ENCODE results near the gene ZBTB20. TPM values are rescaled to one million over a fixed set of nuclear protein-coding genes. Genes with fewer than 3 reads are reported as not detected.

The ZBTB20 gene
- total and polyA plus RNA-seq, 10 of the 15 experiments (the other 5 are each of a cell fraction or from before 2014, with no cell fraction given) = 0.20 to 5.5 (median 2.2) TPM

- Histone ChIP-seq H3K4me3 (no peak overlapping the region), H2AFZ (ENCODE audit: control insufficient read depth, low read depth, low read length) (no peak overlapping the region), H3K4me2 (ENCODE audit: control insufficient read depth, insufficient read depth) (no peak overlapping the region), H4K20me1 (ENCODE audit: control insufficient read depth, insufficient read depth) (no peaks in the 10 kb centered on the region), H3K9ac (ENCODE audit: control insufficient read depth, insufficient read depth, low read length) (no peak overlapping the region), H3K4me1 (ENCODE audit: control insufficient read depth, insufficient read depth, low read length) (no peaks in the 10 kb centered on the region), H3K27ac (ENCODE audit: control insufficient read depth, insufficient read depth) (no peak overlapping the region), H3K9me3 (replicated peaks; ENCODE audit: control insufficient read depth, insufficient read depth, low read length) (no peaks in the 10 kb centered on the region), H3K79me2 (ENCODE audit: control insufficient read depth, insufficient read depth, low read length) (no peaks in the 10 kb centered on the region), H3K36me3 (ENCODE audit: control insufficient read depth in 2 of 2, insufficient read depth in 2 of 2, low read length in 1 of 2) (no peaks in the 10 kb centered on the region), H3K27me3 (replicated peaks in 1 of 2; ENCODE audit: control insufficient read depth in 2 of 2, insufficient read depth in 2 of 2, low read length in 1 of 2) (no peaks in the 10 kb centered on the region)
- DNase-seq (ENCODE audit: low read depth, low spot score) (no peak), FAIRE-seq (no peak), ATAC-seq (no peak)
- WGBS (ENCODE audit: insufficient coverage, insufficient replicate concordance, low lambda C conversion rate, missing lambda C conversion rate) = 100% methylated on average over 1 of the region's 1 CpG
- no TSS peak for BruUV-seq (replicated peaks)
- ChIA-PET SMC1A (ENCODE audit: uncharacterized antibody, unreplicated experiment) (interaction anchor here (0.9 kb wide), 1 partner anchor 152 kb away, joined by 3 read pairs; no protein-coding TSS in a partner anchor), RAD21 (ENCODE audit: unreplicated experiment) (no interaction called here), CTCF (interaction anchor here (1.0 kb wide), 1 partner anchor 35 kb away, joined by 3 read pairs; the partner anchor contains the start of gene ZBTB20), POLR2A (no interaction called here)
- TF ChIP-seq BMI1 (IDR thresholded peaks at IDR 0.05; ENCODE audit: borderline replicate concordance) (no peak), CBFB (IDR thresholded peaks at IDR 0.05; ENCODE audit: low read depth) (no peak), CEBPB (IDR thresholded peaks at IDR 0.05; ENCODE audit: borderline replicate concordance in 1 of 2, low read depth in 2 of 2, low read length in 2 of 2) (no peak), SUZ12 (IDR thresholded peaks at IDR 0.05; ENCODE audit: unreplicated experiment) (no peak), JUNB (IDR thresholded peaks at IDR 0.05) (no peak), ZNF622 (IDR thresholded peaks at IDR 0.05) (no peak), SKIL (IDR thresholded peaks at IDR 0.05; ENCODE audit: low read depth, poor library complexity, severe bottlenecking) (no peak), NRF1 (conservative IDR thresholded peaks at IDR 0.05; ENCODE audit: low read depth, low read length) (no peak), EED (IDR thresholded peaks at IDR 0.05; ENCODE audit: low read depth) (no peak), ATF3 (IDR thresholded peaks at IDR 0.05; ENCODE audit: borderline replicate concordance, extremely low read depth, low read depth, low read length) (no peak), CBX3 (IDR thresholded peaks at IDR 0.05; ENCODE audit: borderline replicate concordance, low read depth) (no peak), TAF1 (IDR thresholded peaks at IDR 0.05; ENCODE audit: borderline replicate concordance, low read depth, low read length) (no peak), CHD2 (IDR thresholded peaks at IDR 0.05; ENCODE audit: borderline replicate concordance, low read depth, low read length) (no peak)
- intact Hi-C loops (cut with micrococcal nuclease; ENCODE audit: unreplicated experiment) = no loop called here
- in situ Hi-C loops (cut with MboI) = no loop called here
Measured at GRCh38 chr3:115111632-115112031, 35.5 kb downstream of the ZBTB20 start.
